K562 (cell line): ENCODE measurements around the gene AIF1. TPM values are rescaled to one million over a fixed set of nuclear protein-coding genes. Genes with fewer than 3 reads are reported as not detected.

Experiments
- CBFB ChIP-seq: sonication (generic); formaldehyde crosslinking; IDR thresholded peaks from 2 replicates; pipeline ENCODE4 v1.4.0; 2020; ENCODE audit warnings: mild to moderate bottlenecking, missing genetic modification reagents
- CTCFL ChIP-seq: IDR thresholded peaks from 2 replicates; pipeline ENCODE4 v1.6.1; 2011; ENCODE audit warnings: borderline replicate concordance, low read depth, mild to moderate bottlenecking, moderate library complexity, low read length; ENCODE audit not compliant: insufficient read depth, poor library complexity, severe bottlenecking
- GABPA ChIP-seq: fragments of 200-800 bp; sonication (Bioruptor generic); conservative IDR thresholded peaks from 2 replicates; pipeline ENCODE4 v1.6.1; 2016; ENCODE audit warnings: low read depth, missing genetic modification characterization, missing compliant biosample characterization
- GTF2F1 ChIP-seq: IDR thresholded peaks from 2 replicates; pipeline ENCODE4 v1.6.1; 2011; ENCODE audit warnings: low read depth, low read length, improper control_type of control experiment
- HBP1 ChIP-seq: fragments of 450-650 bp; formaldehyde crosslinking; IDR thresholded peaks from 2 replicates; pipeline ENCODE4 v1.4.0; 2022; ENCODE audit warnings: missing genetic modification characterization
- HDGF ChIP-seq: fragments of 450-650 bp; IDR thresholded peaks from 2 replicates; pipeline ENCODE4 v1.6.1; 2016
- KLF10 ChIP-seq: fragments of 250-450 bp; sonication (Bioruptor Pico); IDR thresholded peaks from 2 replicates; pipeline ENCODE4 v1.6.1; 2021; ENCODE audit warnings: matching md5 sums
- MAX ChIP-seq: sonication (generic); formaldehyde crosslinking; IDR thresholded peaks from 2 replicates; pipeline ENCODE4 v1.9.0; 2022; ENCODE audit warnings: mild to moderate bottlenecking, missing genetic modification reagents
- POLR2H ChIP-seq: IDR thresholded peaks from 2 replicates; pipeline ENCODE4 v1.6.1; 2016; ENCODE audit warnings: missing genetic modification characterization, low read depth, mild to moderate bottlenecking, control low read depth, missing compliant biosample characterization, moderate library complexity
- PRPF4 ChIP-seq: fragments of 200-400 bp; formaldehyde crosslinking; IDR thresholded peaks from one replicate; pipeline ENCODE4 v1.6.1; 2017; ENCODE audit warnings: low read length, low read depth, mild to moderate bottlenecking; ENCODE audit not compliant: insufficient read depth, poor library complexity, severe bottlenecking
- RBM15 ChIP-seq: fragments of 200-400 bp; formaldehyde crosslinking; IDR thresholded peaks from 2 replicates; pipeline ENCODE4 v1.6.1; 2018; ENCODE audit warnings: mild to moderate bottlenecking, low read length, moderate library complexity; ENCODE audit not compliant: insufficient read depth
- SAFB2 ChIP-seq: fragments of 200-400 bp; formaldehyde crosslinking; IDR thresholded peaks from 2 replicates; pipeline ENCODE4 v1.6.1; 2018; ENCODE audit warnings: borderline replicate concordance, low read length, low read depth, moderate library complexity; ENCODE audit not compliant: severe bottlenecking
- TBL1XR1 ChIP-seq, 2 experiments: IDR thresholded peaks; 2 replicates each; pipeline ENCODE4 v1.6.1; 2012; ENCODE audit warnings: improper control_type of control experiment in 2 of 2, low read length in 2 of 2, mild to moderate bottlenecking in 1 of 2
- TFAP4 ChIP-seq: sonication (generic); formaldehyde crosslinking; IDR thresholded peaks from 2 replicates; pipeline ENCODE4 v1.8.0; 2022; ENCODE audit warnings: missing genetic modification reagents, mild to moderate bottlenecking, moderate library complexity, borderline replicate concordance
- THAP12 ChIP-seq: fragments of 250-450 bp; sonication (Bioruptor Pico); IDR thresholded peaks from 2 replicates; pipeline ENCODE4 v1.9.0; 2021; ENCODE audit warnings: mild to moderate bottlenecking, inconsistent platforms
- ZNF347 ChIP-seq: fragments of 450-650 bp; formaldehyde crosslinking; IDR thresholded peaks from 2 replicates; pipeline ENCODE4 v1.4.0; 2020; ENCODE audit warnings: low read depth, mild to moderate bottlenecking, moderate library complexity
- ZNF41 ChIP-seq: fragments of 250-450 bp; sonication (Bioruptor Pico); conservative IDR thresholded peaks from 2 replicates; pipeline ENCODE4 v1.4.0; 2020; ENCODE audit warnings: mild to moderate bottlenecking
- ZNF57 ChIP-seq: fragments of 450-650 bp; formaldehyde crosslinking; IDR thresholded peaks from 2 replicates; pipeline ENCODE4 v1.4.0; 2020; ENCODE audit warnings: mild to moderate bottlenecking, moderate library complexity
- ZNF655 ChIP-seq: fragments of 250-450 bp; sonication (Bioruptor Pico); IDR thresholded peaks from 2 replicates; pipeline ENCODE4 v1.5.0; 2021
- polyA plus RNA-seq, 8 experiments: library from polyadenylated mRNA; depleted of rRNA in 4 of 8; stranded (reverse) in 5 of 8; unstranded in 3 of 8; fragments of >200 nt; fragmentation: Nextera tagmentation in 2 of 8; fragmentation: Illumina TruSeq in 1 of 8; extraction: Ambion mirVana in 2 of 8; extraction: Trizol in 1 of 8; gene quantifications; 2 replicates each; pipeline versions ENCODE4 v1.2.1 to v1.2.3, GENCODE V29; 2011 to 2014; ENCODE audit warnings: inconsistent platforms in 1 of 8, missing spikeins in 1 of 8
- total RNA-seq, 7 experiments: library from RNA; depleted of rRNA in 6 of 7; stranded (reverse); fragments of >200 nt in 6 of 7; fragmentation: Illumina TruSeq in 2 of 7; extraction: Trizol in 2 of 7; gene quantifications; 2 replicates each; pipeline versions ENCODE4 v1.2.1 to v1.2.3, GENCODE V29; 2011 to 2021; ENCODE audit warnings: low replicate concordance in 1 of 7

The AIF1 gene
- total and polyA plus RNA-seq, 9 of the 15 experiments (the other 6 are each of a cell fraction or from before 2014, with no cell fraction given): 9.4 to 33.4 (median 19.4) TPM

- TF ChIP-seq CTCFL: peak; percentile 1
- peak; percentile 65 for TF ChIP-seq GABPA
- peak; percentile 34 for TF ChIP-seq PRPF4
- TF ChIP-seq ZNF41 (CRISPR knock-in tag): no peak
- no peak for TF ChIP-seq SAFB2
- no peak for TF ChIP-seq ZNF347 (CRISPR knock-in tag)
- TF ChIP-seq POLR2H: peak; percentile 95
- TF ChIP-seq TFAP4 (CRISPR knock-in tag): peak; percentile 53; the same call in 1 of the 2 replicates
- TF ChIP-seq ZNF57 (CRISPR knock-in tag): no peak
- TF ChIP-seq ZNF655 (CRISPR knock-in tag): no peak
- TF ChIP-seq CBFB (CRISPR knock-in tag): no peak
- TF ChIP-seq MAX: peak; percentile 74
- no peak for TF ChIP-seq RBM15
- peak; percentile 75 for TF ChIP-seq THAP12 (CRISPR knock-in tag)
- peak; percentile 83 for TF ChIP-seq GTF2F1
- TF ChIP-seq KLF10 (CRISPR knock-in tag): no peak
- TF ChIP-seq HDGF: no peak
- no peak for TF ChIP-seq TBL1XR1 (IDR thresholded peaks at IDR 0.05; ENCODE audit: low read length in 2 of 2)
- TF ChIP-seq HBP1 (CRISPR knock-in tag): peak; percentile 41; the same call in 1 of the 2 replicates
Measured at GRCh38 chr6:31620586-31621319, 5.7 kb downstream of the AIF1 start, which contains the start of gene PRRC2A (continued).
